ENCODE results near the gene UCHL1. TPM values are rescaled to one million over a fixed set of nuclear protein-coding genes. Genes with fewer than 3 reads are reported as not detected.
A peak's percentile ranks its signal among the peaks of the same experiment; 100 is the strongest.

The UCHL1 gene
- total and polyA plus RNA-seq, 7 donors: 10.5 to 88.3 (median 23.4) TPM

DNA sequence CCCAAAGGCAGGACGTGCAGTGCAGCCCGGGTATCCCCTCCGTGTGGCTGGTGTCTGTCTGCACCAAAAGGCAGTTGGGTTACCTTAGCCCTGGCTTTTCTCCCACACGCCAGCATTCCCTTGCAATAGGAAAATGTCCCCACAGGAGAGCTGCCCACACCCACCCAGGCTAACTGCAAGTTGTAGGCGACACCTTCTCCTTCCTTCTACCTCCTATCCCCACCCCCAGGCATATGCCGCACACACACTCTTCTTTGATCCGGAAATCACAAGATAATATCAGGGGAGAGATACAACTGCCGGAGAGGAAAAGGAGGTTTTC, 41.9 kb upstream of the UCHL1 start:
- Histone ChIP-seq H3K27me3 (ENCODE audit: insufficient read depth in 3 of 3, low read length in 2 of 3) (no peaks in the 10 kb centered on the region), H3K4me3 (peak overlapping the region; percentile 78), H3K4me1 (peaks cover 7% of the 10 kb centered on the region), H3K36me3 (ENCODE audit: insufficient read depth in 1 of 2, low read depth in 1 of 2) (no peaks in the 10 kb centered on the region), H3K27ac (peak overlapping the region; percentile 17), H3K9me3 (no peaks in the 10 kb centered on the region)
- TF ChIP-seq, protein P1, sequence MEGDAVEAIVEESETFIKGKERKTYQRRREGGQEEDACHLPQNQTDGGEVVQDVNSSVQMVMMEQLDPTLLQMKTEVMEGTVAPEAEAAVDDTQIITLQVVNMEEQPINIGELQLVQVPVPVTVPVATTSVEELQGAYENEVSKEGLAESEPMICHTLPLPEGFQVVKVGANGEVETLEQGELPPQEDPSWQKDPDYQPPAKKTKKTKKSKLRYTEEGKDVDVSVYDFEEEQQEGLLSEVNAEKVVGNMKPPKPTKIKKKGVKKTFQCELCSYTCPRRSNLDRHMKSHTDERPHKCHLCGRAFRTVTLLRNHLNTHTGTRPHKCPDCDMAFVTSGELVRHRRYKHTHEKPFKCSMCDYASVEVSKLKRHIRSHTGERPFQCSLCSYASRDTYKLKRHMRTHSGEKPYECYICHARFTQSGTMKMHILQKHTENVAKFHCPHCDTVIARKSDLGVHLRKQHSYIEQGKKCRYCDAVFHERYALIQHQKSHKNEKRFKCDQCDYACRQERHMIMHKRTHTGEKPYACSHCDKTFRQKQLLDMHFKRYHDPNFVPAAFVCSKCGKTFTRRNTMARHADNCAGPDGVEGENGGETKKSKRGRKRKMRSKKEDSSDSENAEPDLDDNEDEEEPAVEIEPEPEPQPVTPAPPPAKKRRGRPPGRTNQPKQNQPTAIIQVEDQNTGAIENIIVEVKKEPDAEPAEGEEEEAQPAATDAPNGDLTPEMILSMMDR (IDR thresholded peaks at IDR 0.05): no peak
- DNase-seq: no peak
- no peak for ATAC-seq
- intact Hi-C loops (cut with DNase I): loop anchor here (2.0 to 5.0 kb wide), 5 partner anchors 72 to 297 kb away; no protein-coding TSS in a partner anchor
- WGBS, 3 donors: 25 to 37% (median 28%) methylated on average over 8 of the region's 8 CpGs

DNA sequence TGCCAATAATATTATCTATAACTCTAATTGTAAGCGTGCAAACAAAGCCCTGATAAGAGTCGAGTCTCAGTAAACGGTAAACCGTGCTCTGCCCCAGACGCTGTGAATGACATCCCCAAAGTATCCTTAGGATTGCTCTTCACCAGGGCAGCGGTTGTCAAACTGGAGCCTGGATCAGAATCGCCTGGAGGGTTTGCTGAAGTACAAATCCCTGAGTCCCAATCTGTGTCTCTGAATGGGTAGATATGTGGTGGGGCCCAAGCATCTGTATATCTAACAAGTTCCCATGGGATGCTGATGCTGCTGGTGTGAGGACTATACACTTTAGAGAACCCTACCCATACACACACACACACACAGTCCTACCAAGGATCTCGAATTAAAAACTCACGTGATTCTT, 41.6 kb upstream of the UCHL1 start:
- Histone ChIP-seq H3K27me3 (ENCODE audit: insufficient read depth in 3 of 3, low read length in 2 of 3) (no peaks in the 10 kb centered on the region), H3K27ac (peak overlapping the region; percentile 17), H3K4me1 (peaks cover 4% of the 10 kb centered on the region), H3K4me3 (peak overlapping the region; percentile 78), H3K36me3 (ENCODE audit: insufficient read depth in 1 of 2, low read depth in 1 of 2) (no peaks in the 10 kb centered on the region), H3K9me3 (no peaks in the 10 kb centered on the region)
- intact Hi-C loops (cut with DNase I): loop anchor here (2.0 to 5.0 kb wide), 3 partner anchors 240 to 298 kb away; no protein-coding TSS in a partner anchor
- TF ChIP-seq, protein P1 (IDR thresholded peaks at IDR 0.05): no peak
- ATAC-seq (no peak), DNase-seq (no peak)
- WGBS, 3 donors: 59 to 62% (median 59%) methylated on average over 9 of the region's 9 CpGs

DNA sequence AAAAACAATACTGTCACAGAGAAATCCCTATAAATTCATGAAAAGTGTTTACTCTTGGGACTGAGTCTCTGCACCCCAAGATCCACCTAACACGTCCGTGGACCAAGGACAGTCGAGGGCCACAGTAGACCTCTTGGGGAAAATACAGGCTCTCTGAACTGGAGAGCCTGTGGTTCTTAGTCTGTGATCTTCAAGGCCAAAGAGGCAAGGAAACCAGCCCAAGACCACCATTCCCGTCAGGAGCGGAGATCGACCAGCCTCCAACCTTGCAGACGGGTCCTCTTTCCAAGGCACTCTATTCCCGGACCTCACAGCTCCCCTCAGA, 40.8 kb upstream of the UCHL1 start:
- TF ChIP-seq, protein P1 (IDR thresholded peaks at IDR 0.05): no peak
- H3K27ac ChIP-seq: peak overlapping the region; percentile 74
- no peaks in the 10 kb centered on the region for H3K36me3 ChIP-seq (ENCODE audit: insufficient read depth in 1 of 2, low read depth in 1 of 2)
- 24 to 30% (median 28%) methylated on average over 8 of the region's 8 CpGs for WGBS, 3 donors
- H3K9me3 ChIP-seq: no peaks in the 10 kb centered on the region
- H3K4me3 ChIP-seq: peak overlapping the region; percentile 63
- DNase-seq (no peak), ATAC-seq (no peak)
- peaks cover 4% of the 10 kb centered on the region for H3K4me1 ChIP-seq
- intact Hi-C loops (cut with DNase I): loop anchor here (2.0 to 5.0 kb wide), 3 partner anchors 241 to 299 kb away; no protein-coding TSS in a partner anchor
- H3K27me3 ChIP-seq (ENCODE audit: insufficient read depth in 3 of 3, low read length in 2 of 3): no peaks in the 10 kb centered on the region

DNA sequence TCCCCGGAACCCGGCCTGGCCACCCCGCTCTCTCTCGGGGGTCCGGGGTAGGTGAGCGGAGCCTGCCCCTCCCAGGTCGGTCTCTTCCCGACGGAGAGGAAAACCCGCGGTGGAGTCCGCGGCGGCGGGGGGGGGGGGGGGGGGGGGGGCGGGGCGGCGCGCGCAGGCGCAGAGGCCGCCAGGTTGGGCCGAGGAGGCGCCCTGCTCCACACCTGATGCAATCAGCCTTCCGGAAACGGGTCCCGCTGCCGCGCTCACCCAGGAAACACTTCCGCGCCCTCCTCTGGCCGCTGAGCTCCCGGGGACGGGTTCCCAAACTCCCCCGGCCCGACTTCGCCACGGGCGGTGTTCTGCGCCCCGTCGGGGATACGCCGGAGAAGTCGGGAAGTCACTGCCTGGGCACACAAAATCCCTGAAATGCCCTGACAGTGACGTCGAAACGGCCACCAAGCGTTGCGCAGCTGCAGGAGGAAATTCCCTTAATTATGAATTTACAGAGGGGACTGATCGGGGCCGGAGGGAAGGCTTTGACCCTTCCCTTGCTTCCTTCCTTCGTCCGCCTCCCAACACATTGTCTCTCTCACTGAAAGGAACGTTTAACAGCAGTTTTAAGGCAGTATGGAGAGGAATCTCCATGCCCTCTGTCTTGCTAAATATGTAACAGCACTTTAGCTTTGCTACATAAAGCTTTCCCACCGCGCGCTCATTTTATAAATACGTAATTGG, 40.3 kb upstream of the UCHL1 start:
- TF ChIP-seq, protein P1 (IDR thresholded peaks at IDR 0.05): peak; percentile 12
- DNase-seq (peak; percentile 73 to 81), ATAC-seq (peak; percentile 57 to 68 (median 58))
- Histone ChIP-seq H3K9me3 (no peaks in the 10 kb centered on the region), H3K4me3 (peak overlapping the region; percentile 63), H3K4me1 (peaks cover 4% of the 10 kb centered on the region), H3K36me3 (ENCODE audit: insufficient read depth in 1 of 2, low read depth in 1 of 2) (no peaks in the 10 kb centered on the region), H3K27ac (peak overlapping the region; percentile 74), H3K27me3 (ENCODE audit: insufficient read depth in 3 of 3, low read length in 2 of 3) (no peaks in the 10 kb centered on the region)
- intact Hi-C loops (cut with DNase I): loop anchor here (5.0 kb wide), 2 partner anchors 289 to 299 kb away; no protein-coding TSS in a partner anchor
- 3 to 8% (median 6%) methylated on average over 37 to 59 of the region's 59 CpGs for WGBS, 3 donors

DNA sequence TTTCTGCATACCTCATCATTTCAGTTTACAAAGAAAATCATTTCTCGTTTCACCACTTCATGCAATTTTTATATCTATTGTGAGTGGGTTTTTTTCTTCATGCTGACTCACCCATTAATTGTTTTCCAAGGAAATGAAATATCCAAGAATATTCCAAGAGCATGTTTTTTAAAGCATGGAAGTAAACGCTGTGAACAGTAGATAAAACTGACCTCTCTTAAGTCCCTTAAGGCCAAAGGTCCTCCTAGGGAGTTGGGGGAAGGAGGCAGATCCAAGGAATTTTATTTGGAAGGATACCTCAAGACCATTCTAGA, 39.8 kb upstream of the UCHL1 start:
- Histone ChIP-seq H3K9me3 (no peaks in the 10 kb centered on the region), H3K27ac (peak overlapping the region; percentile 74), H3K27me3 (ENCODE audit: insufficient read depth in 3 of 3, low read length in 2 of 3) (no peaks in the 10 kb centered on the region), H3K36me3 (ENCODE audit: insufficient read depth in 1 of 2, low read depth in 1 of 2) (no peaks in the 10 kb centered on the region), H3K4me1 (peaks cover 4% of the 10 kb centered on the region), H3K4me3 (peak overlapping the region; percentile 63)
- WGBS, 3 donors: 17 to 37% (median 26%) methylated on average over 2 of the region's 2 CpGs
- intact Hi-C loops (cut with DNase I): loop anchor here (5.0 kb wide), 2 partner anchors 290 to 300 kb away; no protein-coding TSS in a partner anchor
- TF ChIP-seq, protein P1 (IDR thresholded peaks at IDR 0.05): no peak
- ATAC-seq (no peak), DNase-seq (no peak)

All from psoas muscle (tissue), 8 donors.